Thyroid gland (tissue), 4 donors: ENCODE results near the gene CGN. TPM values are rescaled to one million over a fixed set of nuclear protein-coding genes. Genes with fewer than 3 reads are reported as not detected.

Source experiments
- DNase-seq, 2 donors: peaks; one replicate each; pipeline ENCODE4 v3.0.0-alpha.2; 2019
- H3K27ac ChIP-seq, 3 donors: fragments of 200-600 bp; sonication (generic); 1 replicate in 2 of 3; 2 replicates in 1 of 3; pipeline ENCODE4 v1.5.1; 2016 to 2019; ENCODE audit warnings: mild to moderate bottlenecking in 1 of 3, moderate library complexity in 1 of 3
- H3K27me3 ChIP-seq: fragments of 200-600 bp; sonication (generic); one replicate; pipeline ENCODE4 v1.5.1; 2019
- H3K36me3 ChIP-seq, 2 donors: fragments of 200-600 bp; sonication (generic); one replicate each; pipeline ENCODE4 v1.5.1; 2016 to 2019
- H3K4me1 ChIP-seq, 2 donors: fragments of 200-600 bp; sonication (generic); one replicate each; pipeline ENCODE4 v1.5.1; 2017 to 2019
- H3K4me3 ChIP-seq, 3 donors: fragments of 200-600 bp; sonication (generic); replicated peaks in 1 of 3; 1 replicate in 2 of 3; 2 replicates in 1 of 3; pipeline ENCODE4 v1.5.1; 2016; ENCODE audit warnings: mild to moderate bottlenecking in 1 of 3
- H3K9me3 ChIP-seq: fragments of 200-600 bp; sonication (generic); one replicate; pipeline ENCODE4 v1.5.1; 2017
- CTCF ChIP-seq, 6 experiments: fragments of 200-600 bp in 3 of 6; fragments of 450-650 bp in 3 of 6; sonication (generic) in 3 of 6; IDR thresholded peaks; one replicate each; pipeline ENCODE4 v1.5.1; 2016 to 2019; ENCODE audit warnings: antibody characterized with exemption in 6 of 6, mild to moderate bottlenecking in 2 of 6, inconsistent platforms in 1 of 6, moderate library complexity in 1 of 6
- POLR2A ChIP-seq, 2 donors: fragments of 450-650 bp; IDR thresholded peaks; one replicate each; pipeline ENCODE4 v1.6.1; 2017; ENCODE audit warnings: antibody characterized with exemption in 2 of 2, mild to moderate bottlenecking in 2 of 2, moderate library complexity in 1 of 2
- WGBS, 2 donors: methylation state at CpG; one replicate each; pipeline ENCODE4 v1.1.5; 2017; 5-methylcytosine and 5-hydroxymethylcytosine counted together
- intact Hi-C: fragments of 100-400 bp; cut with DNase I; formaldehyde crosslinking; loops from one replicate; pipeline ENCODE4 v1.15.1; 2023
- total RNA-seq, 4 donors: library from RNA; depleted of rRNA; stranded (reverse); fragments of >200 nt; gene quantifications; one replicate each; pipeline ENCODE4 v1.2.3, GENCODE V29; 2016

CGN gene
- total RNA-seq, 4 donors from 2014 or later, result 7.7 to 14.9 (median 8.7) TPM

- intact Hi-C loops, result no loop called here
Observed at GRCh38 chr1:151499365-151499764, 11.8 kb upstream of the CGN start.

GRCh38 chr1:151499930-151500329, 11.3 kb upstream of the CGN start:
- TF ChIP-seq POLR2A (IDR thresholded peaks at IDR 0.05) (no peak), CTCF (IDR thresholded peaks at IDR 0.05) (no peak)
- H3K4me3 ChIP-seq, result no peak overlapping the region
- H3K27me3 ChIP-seq, result no peaks in the 10 kb centered on the region
- no peak for DNase-seq
- 71 to 93% methylated on average over 1 of the region's 1 CpG for WGBS, 2 donors
- H3K27ac ChIP-seq, result no peak overlapping the region
- H3K4me1 ChIP-seq, result peaks cover 0 to under 1% of the 10 kb centered on the region in 2 donors
- intact Hi-C loops, result no loop called here
- H3K9me3 ChIP-seq, result no peaks in the 10 kb centered on the region
- no peaks in the 10 kb centered on the region for H3K36me3 ChIP-seq

More at GRCh38 chr1:151499365-151499764, 11.8 kb upstream of the CGN start:
- no peak for DNase-seq
- H3K27ac ChIP-seq, result no peak overlapping the region
- H3K4me3 ChIP-seq, result no peak overlapping the region
- H3K36me3 ChIP-seq, result no peaks in the 10 kb centered on the region
- H3K9me3 ChIP-seq, result no peaks in the 10 kb centered on the region
- peaks cover 4 to 6% of the 10 kb centered on the region in 2 donors for H3K4me1 ChIP-seq
- 88 to 92% methylated on average over 5 of the region's 5 CpGs for WGBS, 2 donors
- TF ChIP-seq CTCF (IDR thresholded peaks at IDR 0.05), result no peak
- TF ChIP-seq POLR2A (IDR thresholded peaks at IDR 0.05), result no peak
- H3K27me3 ChIP-seq, result no peaks in the 10 kb centered on the region

- 75 to 84% methylated on average over 10 of the region's 10 CpGs for WGBS, 2 donors
- TF ChIP-seq CTCF (IDR thresholded peaks at IDR 0.05), result no peak
- TF ChIP-seq POLR2A (IDR thresholded peaks at IDR 0.05), result no peak
- Histone ChIP-seq H3K4me1 (no peaks in the 10 kb centered on the region), H3K27me3 (no peaks in the 10 kb centered on the region), H3K27ac (no peak overlapping the region), H3K9me3 (no peaks in the 10 kb centered on the region), H3K36me3 (no peaks in the 10 kb centered on the region), H3K4me3 (no peak overlapping the region)
- DNase-seq, result no peak
- intact Hi-C loops, result no loop called here
Observed at GRCh38 chr1:151501474-151501873, 9.7 kb upstream of the CGN start.

GRCh38 chr1:151502035-151502700, 9.0 kb upstream of the CGN start:
- Histone ChIP-seq H3K27me3 (no peaks in the 10 kb centered on the region), H3K9me3 (no peaks in the 10 kb centered on the region), H3K36me3 (no peaks in the 10 kb centered on the region), H3K4me3 (no peak overlapping the region), H3K4me1 (no peaks in the 10 kb centered on the region), H3K27ac (no peak overlapping the region)
- TF ChIP-seq POLR2A (IDR thresholded peaks at IDR 0.05) (no peak), CTCF (IDR thresholded peaks at IDR 0.05) (no peak)
- DNase-seq, result no peak
- intact Hi-C loops, result no loop called here
- WGBS, 2 donors, result 59 to 60% methylated on average over 5 of the region's 5 CpGs

- no peak for DNase-seq
- Histone ChIP-seq H3K27ac (no peak overlapping the region), H3K4me3 (no peak overlapping the region), H3K4me1 (no peaks in the 10 kb centered on the region), H3K9me3 (no peaks in the 10 kb centered on the region), H3K27me3 (no peaks in the 10 kb centered on the region), H3K36me3 (no peaks in the 10 kb centered on the region)
- WGBS, 2 donors, result 68 to 73% methylated on average over 7 of the region's 7 CpGs
- intact Hi-C loops, result no loop called here
- TF ChIP-seq POLR2A (IDR thresholded peaks at IDR 0.05), result no peak
- TF ChIP-seq CTCF (IDR thresholded peaks at IDR 0.05), result no peak
Observed at GRCh38 chr1:151502859-151503780, 8.1 kb upstream of the CGN start.
